Keratinocyte (primary cell): ENCODE measurements around the gene PM20D1.

Experiments used
- CTCF ChIP-seq, 3 experiments: IDR thresholded peaks in 1 of 3; conservative IDR thresholded peaks in 1 of 3; optimal IDR thresholded peaks in 1 of 3; 2 replicates in 2 of 3; 3 replicates in 1 of 3; pipeline versions ENCODE3 to v1.5.1; 2011; ENCODE audit warnings: low read length in 3 of 3, mild to moderate bottlenecking in 3 of 3, moderate library complexity in 2 of 3, control low read depth in 1 of 3, inconsistent platforms in 1 of 3; ENCODE audit not compliant: insufficient read depth in 2 of 3; ENCODE audit errors: extremely low read depth in 1 of 3
- EZH2 ChIP-seq: IDR thresholded peaks from one replicate; pipeline ENCODE4 v1.6.1; 2012; ENCODE audit warnings: inconsistent platforms, mild to moderate bottlenecking, low read length, moderate library complexity

GRCh38 chr1:205809469-205809868, 40.5 kb downstream of the PM20D1 start:
- TF ChIP-seq CTCF (optimal IDR thresholded peaks at IDR 0.05 in 1 of 3, IDR thresholded peaks at IDR 0.05 in 1 of 3, conservative IDR thresholded peaks at IDR 0.05 in 1 of 3; ENCODE audit: extremely low read depth in 1 of 3, insufficient read depth in 2 of 3, low read length in 3 of 3) (no peak), EZH2 (no peak)
